NOMO-1 (cell line): ENCODE results near the gene ACAP3.

Source experiments
- DNase-seq, 2 experiments: peaks; one replicate each; lab custom pipeline; 2025; ENCODE audit not compliant: unreplicated experiment in 2 of 2; lab: John Stamatoyannopoulos, UW

ACAP3 gene

GRCh38 chr1:1304331-1305299, 3.1 kb downstream of the ACAP3 start:
- DNase-seq, result no peak

DNA sequence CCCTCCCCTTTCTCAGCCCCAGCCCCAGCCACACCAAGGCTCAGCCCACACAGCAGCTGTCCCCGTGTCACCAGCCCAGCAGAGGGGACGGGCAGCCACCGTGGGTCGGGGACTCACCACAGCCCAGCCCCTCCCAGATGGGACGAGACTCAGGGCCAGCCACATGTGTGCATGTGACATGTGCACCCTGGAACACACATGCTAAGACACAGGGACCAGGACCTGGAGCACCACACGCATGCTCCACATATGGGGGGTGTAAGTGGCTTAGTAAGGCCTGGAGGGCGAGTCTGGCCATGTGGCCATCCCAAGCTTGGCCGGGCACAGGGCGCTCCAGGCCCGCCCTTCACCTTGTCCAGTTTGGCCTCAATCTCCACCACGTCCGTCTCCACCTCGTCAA, 4.0 kb downstream of the ACAP3 start:
- DNase-seq, result no peak

- no peak for DNase-seq
Observed at GRCh38 chr1:1302951-1303509, 4.7 kb downstream of the ACAP3 start.

GRCh38 chr1:1302006-1302430, 5.7 kb downstream of the ACAP3 start:
- DNase-seq, result no peak

DNA sequence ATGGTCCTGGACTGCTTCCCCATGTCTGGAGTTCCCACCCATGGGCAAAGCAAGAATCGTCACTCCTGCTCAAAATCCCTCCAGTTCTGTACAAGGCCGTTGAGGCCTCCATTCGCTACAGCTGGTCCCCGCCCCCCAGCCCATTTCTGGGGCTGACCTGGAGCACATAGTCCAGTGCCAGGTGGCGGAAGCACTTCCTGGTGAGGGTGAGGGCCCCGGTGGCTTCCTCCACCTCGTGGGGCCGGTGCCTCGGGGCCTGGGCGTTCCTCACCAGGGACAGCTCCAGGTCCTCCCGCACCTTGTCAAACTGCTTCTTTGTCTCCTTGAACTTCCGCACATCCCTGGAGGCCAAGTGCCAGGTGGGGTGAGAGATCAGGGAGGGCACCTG, 7.4 kb downstream of the ACAP3 start:
- no peak for DNase-seq

GRCh38 chr1:1299686-1300351, 7.9 kb downstream of the ACAP3 start:
- DNase-seq, result no peak

GRCh38 chr1:1298861-1299685, 8.7 kb downstream of the ACAP3 start:
- DNase-seq, result no peak

GRCh38 chr1:1297802-1298424, 9.8 kb downstream of the ACAP3 start:
- DNase-seq, result no peak

- no peak for DNase-seq
Observed at GRCh38 chr1:1296070-1297061, 11.4 kb downstream of the ACAP3 start.

GRCh38 chr1:1295154-1295923, 12.4 kb downstream of the ACAP3 start:
- no peak for DNase-seq

- DNase-seq, result no peak
Observed at GRCh38 chr1:1294250-1294890, 13.4 kb downstream of the ACAP3 start.

- no peak for DNase-seq
Observed at GRCh38 chr1:1293263-1294249, 14.2 kb downstream of the ACAP3 start.

DNA sequence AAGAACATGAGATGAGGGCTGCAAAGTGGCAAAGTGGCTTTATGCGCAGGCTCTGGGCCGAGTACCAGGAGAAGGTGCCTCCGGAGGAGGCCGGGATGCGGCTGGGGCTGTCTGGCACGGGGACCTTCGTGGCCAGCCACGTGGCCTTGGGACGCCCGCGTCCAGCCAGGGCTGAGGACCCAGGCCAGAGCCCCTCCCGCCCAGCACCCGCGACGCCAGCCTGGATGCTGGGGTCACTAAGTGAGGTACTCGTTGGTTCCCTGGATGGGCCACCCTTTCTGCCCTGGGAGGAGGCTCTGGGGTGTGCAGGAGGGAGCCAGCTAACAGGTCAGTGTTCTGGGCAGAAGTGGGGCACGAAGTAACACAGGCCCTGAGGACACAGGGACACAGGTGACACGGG, 14.9 kb downstream of the ACAP3 start:
- no peak for DNase-seq

GRCh38 chr1:1292442-1292779, 15.3 kb downstream of the ACAP3 start:
- no peak for DNase-seq

GRCh38 chr1:1291548-1292441, 15.9 kb downstream of the ACAP3 start:
- peak; percentile 42 to 54 for DNase-seq

- no peak for DNase-seq
Observed at GRCh38 chr1:1291023-1291528, 16.7 kb downstream of the ACAP3 start.
